GM21515 (cell line): ENCODE data around the gene TMEM9B.
"Not testable (repeated sequence)": the region's sequence is repeated elsewhere in the genome, so short reads cannot be mapped to it uniquely, and the experiment has no call there.

Experiments used
- ATAC-seq: cut with Tn5 transposase; IDR thresholded peaks from one replicate; pipeline ENCODE4 v1.9.1; 2021; ENCODE audit not compliant: unreplicated experiment

TMEM9B gene

GRCh38 chr11:8973121-8973520 is 8.9 kb upstream of the TMEM9B start:
- ATAC-seq = no peak

- no peak for ATAC-seq
These were observed 7.7 kb upstream of the TMEM9B start for GRCh38 chr11:8971924-8972316.

GRCh38 chr11:8971196-8971923 is 7.1 kb upstream of the TMEM9B start:
- no peak for ATAC-seq

GRCh38 chr11:8967184-8967583 is 2.9 kb upstream of the TMEM9B start:
- ATAC-seq = no peak

DNA sequence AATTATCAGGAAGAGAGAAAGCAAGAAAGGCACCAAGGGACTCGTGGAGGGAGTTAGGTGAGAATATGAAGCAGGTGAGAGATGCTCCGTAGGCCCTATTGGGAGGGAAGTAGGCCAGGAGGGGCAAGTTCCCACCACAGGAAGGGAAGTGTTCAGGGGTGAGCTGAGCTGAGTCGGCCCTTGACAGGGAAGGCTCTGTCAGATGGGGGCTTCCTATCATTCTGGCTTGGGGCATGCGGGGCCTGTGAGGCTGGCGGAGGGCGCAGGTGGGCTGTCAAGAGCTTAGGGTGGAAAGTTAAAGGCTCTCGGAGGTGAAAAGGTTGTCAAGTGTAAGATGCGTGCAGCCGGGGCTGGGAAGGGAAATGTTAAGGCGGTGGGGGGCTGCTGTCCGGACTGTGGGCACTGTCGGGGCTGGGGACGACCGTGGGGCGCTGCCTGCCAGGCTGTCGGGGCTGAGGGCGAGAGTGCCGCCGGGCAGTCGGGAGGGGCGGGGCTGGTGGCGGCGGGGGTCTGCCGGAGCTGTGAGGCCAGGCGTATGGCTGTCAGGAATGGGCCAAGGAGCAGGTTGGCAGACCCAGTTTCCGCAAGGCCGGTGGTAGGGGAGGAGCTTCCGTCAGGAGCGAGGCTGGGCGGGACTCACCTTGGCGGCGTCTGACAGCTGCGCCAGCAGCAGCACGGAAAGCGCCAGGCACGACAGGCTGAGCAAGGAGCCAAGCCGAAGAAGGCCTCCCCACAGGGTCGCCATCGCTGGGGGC is 496 bp downstream of the TMEM9B start:
- ATAC-seq = peak; percentile 76

- no peak for ATAC-seq
These were observed 1.4 kb downstream of the TMEM9B start for GRCh38 chr11:8962841-8963240.

DNA sequence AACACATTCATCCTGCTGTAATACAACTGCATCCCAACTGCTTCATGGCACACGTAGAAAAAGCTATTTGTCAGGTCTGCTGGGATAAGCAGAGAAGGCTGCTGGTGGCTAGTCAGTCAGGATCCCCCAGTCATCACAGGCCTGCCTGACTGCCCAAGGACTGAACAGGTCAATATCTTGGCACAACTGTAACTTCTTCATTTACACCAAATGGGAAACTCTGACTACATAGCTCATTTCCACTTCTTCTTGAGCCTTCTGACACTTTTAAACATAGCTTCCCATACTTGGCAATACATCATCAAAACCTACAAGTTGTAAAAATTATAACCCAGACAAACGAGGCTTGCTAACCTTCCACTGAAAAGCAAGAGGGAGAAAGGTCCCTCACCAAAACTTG is 2.8 kb downstream of the TMEM9B start:
- no peak for ATAC-seq

- peak; percentile 36 for ATAC-seq
These were observed 4.6 kb downstream of the TMEM9B start for GRCh38 chr11:8959546-8960166.

GRCh38 chr11:8956860-8957259 is 7.4 kb downstream of the TMEM9B start:
- ATAC-seq = no peak

DNA sequence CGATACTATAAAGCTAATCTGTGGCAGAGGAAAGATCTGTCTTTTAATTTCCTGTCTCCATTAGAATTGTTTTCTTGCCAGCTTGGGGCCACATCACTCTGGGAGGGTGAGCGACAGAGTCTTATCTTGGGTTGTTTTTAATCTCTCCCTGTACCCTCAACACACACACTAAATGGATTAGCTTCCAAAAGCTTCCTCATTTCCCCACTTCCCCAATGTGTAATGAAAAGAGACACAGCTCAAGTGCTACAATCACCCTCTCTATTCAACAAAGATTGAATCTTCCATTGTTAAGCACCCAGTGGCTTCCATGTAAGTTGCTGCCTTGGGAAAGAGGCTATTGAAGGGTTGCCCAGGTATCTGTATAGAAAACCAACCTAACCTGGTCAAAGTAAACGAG is 15.4 kb downstream of the TMEM9B start:
- ATAC-seq = no peak

GRCh38 chr11:8947230-8947943 is 16.9 kb downstream of the TMEM9B start:
- no peak for ATAC-seq

DNA sequence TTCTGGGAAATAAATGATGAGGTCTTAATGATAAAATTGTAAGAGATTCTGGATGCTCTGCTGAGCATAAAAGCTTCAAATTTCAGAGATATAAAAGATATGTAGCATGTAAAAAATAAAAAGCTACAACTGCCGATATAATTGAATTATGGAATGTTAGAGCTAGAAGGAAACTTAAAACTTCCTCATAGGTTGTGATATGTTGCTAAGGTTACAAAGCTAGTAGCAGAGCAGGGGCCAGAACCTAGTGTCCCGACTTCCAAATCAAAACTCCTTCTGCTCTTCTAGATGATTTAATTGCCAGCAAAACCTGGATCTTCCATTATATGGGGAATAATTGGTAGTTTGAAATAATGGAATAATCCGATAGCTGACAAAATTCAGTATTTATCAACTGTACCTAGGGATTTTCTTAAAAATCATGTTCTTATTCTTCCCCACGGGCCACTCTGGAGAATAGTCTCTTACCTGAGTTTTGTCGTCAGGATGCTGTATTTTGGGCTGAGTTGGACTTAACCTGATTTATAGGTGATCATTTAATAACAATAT is 21.6 kb downstream of the TMEM9B start, which contains the start of gene ASCL3:
Gene ASCL3 (minus strand): TSS at position 499 of the 549 bp plus-strand sequence. CDS start 4,855 bp downstream, outside the sequence.
- ATAC-seq = no peak

- no peak for ATAC-seq
These were observed 22.7 kb downstream of the TMEM9B start for GRCh38 chr11:8941341-8942103.

GRCh38 chr11:8937659-8938058 is 26.6 kb downstream of the TMEM9B start:
- ATAC-seq = no peak

- peak; percentile 69 for ATAC-seq
These were observed 27.1 kb downstream of the TMEM9B start for GRCh38 chr11:8937159-8937558.

GRCh38 chr11:8935789-8936188 is 28.5 kb downstream of the TMEM9B start:
- not testable (repeated sequence) for ATAC-seq

DNA sequence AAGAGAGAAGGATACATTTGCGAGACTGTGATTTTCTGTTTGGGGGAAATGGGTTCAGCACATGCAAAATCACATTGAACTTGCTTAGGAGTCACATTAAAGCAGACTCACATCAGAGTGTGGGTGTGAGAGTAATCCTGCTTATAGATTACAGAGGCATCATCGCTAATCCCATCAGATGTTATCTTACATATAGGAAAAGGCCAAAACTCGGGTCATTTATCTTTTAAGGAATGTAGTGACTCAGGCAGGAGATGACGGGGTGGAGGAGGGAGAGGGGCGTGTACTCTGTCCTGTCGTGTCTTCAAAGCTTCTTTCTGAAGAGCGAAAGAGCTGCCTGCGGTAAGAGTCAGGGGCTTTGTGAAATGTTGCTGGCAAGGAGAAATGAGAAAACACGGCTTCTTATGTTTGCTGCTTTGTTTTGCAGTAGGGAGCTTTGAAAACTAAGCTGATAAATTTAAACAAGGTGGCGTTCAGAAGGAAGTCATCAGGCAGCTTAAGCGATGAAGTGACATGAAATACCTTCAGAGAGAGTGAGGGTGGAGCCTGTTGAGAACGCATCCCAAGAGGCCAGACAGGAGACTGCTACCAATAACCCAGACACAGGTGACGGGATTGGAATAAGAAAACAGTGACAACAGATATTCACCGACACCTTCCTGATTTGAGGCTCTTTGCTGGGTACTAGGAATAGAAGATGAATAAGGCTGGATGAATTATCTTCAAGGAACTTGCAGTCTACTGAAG is 29.3 kb downstream of the TMEM9B start:
- ATAC-seq = no peak

DNA sequence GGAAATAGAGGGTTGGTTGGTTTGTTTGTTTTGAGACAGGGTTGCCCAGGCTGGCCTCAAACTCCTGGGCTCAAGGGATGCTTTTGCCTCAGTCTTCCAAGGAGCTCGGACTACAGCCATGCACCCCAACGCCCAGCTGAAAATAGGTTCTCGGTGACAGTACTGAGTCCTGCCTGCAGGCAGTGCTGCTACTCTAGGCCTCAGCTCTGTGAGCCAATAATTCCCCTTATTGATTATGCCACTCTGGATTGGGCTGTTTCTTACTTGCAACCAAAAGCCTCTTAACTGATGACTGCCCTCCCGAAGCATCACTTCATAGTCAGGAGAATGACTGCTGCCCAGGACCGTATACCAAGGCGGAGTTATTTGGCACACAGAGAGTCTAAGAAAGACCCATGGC is 30.3 kb downstream of the TMEM9B start:
- no peak for ATAC-seq

DNA sequence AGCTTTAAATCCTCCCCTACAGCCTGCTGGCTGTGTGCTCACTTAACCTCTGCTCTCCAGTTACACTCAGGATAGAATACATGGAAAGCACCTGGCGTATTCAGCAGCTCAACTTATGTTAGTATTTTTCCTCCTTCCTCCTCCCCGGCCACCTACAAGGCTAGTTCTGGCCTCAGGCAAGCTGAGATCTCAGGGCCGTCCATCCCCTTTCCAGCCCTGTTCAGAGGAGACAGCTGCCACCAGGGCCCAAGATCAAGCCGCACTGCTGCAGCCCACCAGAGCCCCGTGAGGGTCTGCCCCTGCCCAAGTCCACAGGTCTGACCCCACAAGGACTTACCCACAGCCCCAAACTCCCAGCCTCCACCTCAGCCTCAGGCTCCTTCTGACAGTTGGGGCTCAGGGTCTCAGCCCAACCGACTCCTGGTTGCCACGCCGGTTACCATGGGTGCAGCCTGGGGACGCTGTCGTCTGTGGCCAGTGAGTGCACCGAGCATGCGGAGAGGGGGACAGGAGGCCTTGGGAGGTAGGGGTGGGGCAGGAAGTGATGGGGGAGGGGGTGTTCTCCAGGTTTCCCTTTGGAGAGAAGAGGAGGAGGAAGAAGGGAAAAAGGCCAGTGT is 31.6 kb downstream of the TMEM9B start, which contains the start of gene C11orf16:
Gene C11orf16 (minus strand): TSS at position 384 of the 617 bp plus-strand sequence. CDS start 639 bp downstream, outside the sequence.
- ATAC-seq = no peak
